Measurements from ENCODE around the gene CMC1.
"Not testable (repeated sequence)": the region's sequence is repeated elsewhere in the genome, so short reads cannot be mapped to it uniquely, and the experiment has no call there.

CMC1 gene

GRCh38 chr3:28241221-28242160 is at the start of gene CMC1:
Gene CMC1 (plus strand): TSS chr3:28241619. CDS start chr3:28241794, 175 bp downstream.
- peak; percentile 36 for DNase-seq

GRCh38 chr3:28198161-28198560 is 43.3 kb upstream of the CMC1 start:
- no peak for DNase-seq

- DNase-seq = no peak
Observed at GRCh38 chr3:28198974-28199373, 42.4 kb upstream of the CMC1 start.

GRCh38 chr3:28199643-28200042 is 41.8 kb upstream of the CMC1 start:
- DNase-seq = not testable (repeated sequence)

GRCh38 chr3:28200366-28200848 is 41.0 kb upstream of the CMC1 start:
- not testable (repeated sequence) for DNase-seq

GRCh38 chr3:28206479-28206878 is 34.9 kb upstream of the CMC1 start:
- no peak for DNase-seq

GRCh38 chr3:28207000-28207733 is 34.3 kb upstream of the CMC1 start:
- no peak for DNase-seq

- DNase-seq = no peak
Observed at GRCh38 chr3:28210968-28211713, 30.3 kb upstream of the CMC1 start.

- DNase-seq = no peak
Observed at GRCh38 chr3:28212681-28213080, 28.7 kb upstream of the CMC1 start.

- no peak for DNase-seq
Observed at GRCh38 chr3:28215407-28215806, 26.0 kb upstream of the CMC1 start.

- no peak for DNase-seq
Observed at GRCh38 chr3:28218071-28218916, 23.1 kb upstream of the CMC1 start.

GRCh38 chr3:28218917-28219198 is 22.6 kb upstream of the CMC1 start:
- DNase-seq = no peak

- no peak for DNase-seq
Observed at GRCh38 chr3:28224430-28224829, 17.0 kb upstream of the CMC1 start.

- no peak for DNase-seq
Observed at GRCh38 chr3:28226020-28226419, 15.4 kb upstream of the CMC1 start.

- no peak for DNase-seq
Observed at GRCh38 chr3:28228623-28229022, 12.8 kb upstream of the CMC1 start.

- no peak for DNase-seq
Observed at GRCh38 chr3:28232659-28233058, 8.8 kb upstream of the CMC1 start.

- DNase-seq = no peak
Observed at GRCh38 chr3:28234454-28234853, 7.0 kb upstream of the CMC1 start.

GRCh38 chr3:28239108-28239507 is 2.3 kb upstream of the CMC1 start:
- no peak for DNase-seq

- no peak for DNase-seq
Observed at GRCh38 chr3:28240441-28240840, 978 bp upstream of the CMC1 start.

- DNase-seq = no peak
Observed at GRCh38 chr3:28242519-28242918, 1.1 kb downstream of the CMC1 start.

- no peak for DNase-seq
Observed at GRCh38 chr3:28243424-28244106, 2.1 kb downstream of the CMC1 start.

- DNase-seq = no peak
Observed at GRCh38 chr3:28244491-28244890, 3.1 kb downstream of the CMC1 start.

Data from NCI-H187 treated with DMSO at 0.1 percent for 48 hours (cell line).